Suprapubic skin (tissue), 4 donors: ENCODE results near the gene MMD. TPM values are rescaled to one million over a fixed set of nuclear protein-coding genes. Genes with fewer than 3 reads are reported as not detected.
"Not testable (repeated sequence)": the region's sequence is repeated elsewhere in the genome, so short reads cannot be mapped to it uniquely, and the experiment has no call there.

Source experiments
- DNase-seq, 2 donors: peaks; one replicate each; pipeline ENCODE4 v3.0.0-alpha.2; 2019; ENCODE audit warnings: low spot score in 2 of 2
- H3K27ac ChIP-seq: fragments of 200-600 bp; sonication (generic); one replicate; pipeline ENCODE4 v1.5.1; 2019
- H3K27me3 ChIP-seq: fragments of 200-600 bp; sonication (generic); one replicate; pipeline ENCODE4 v1.5.1; 2019
- H3K36me3 ChIP-seq: fragments of 200-600 bp; sonication (generic); one replicate; pipeline ENCODE4 v1.5.1; 2019
- H3K4me1 ChIP-seq: fragments of 200-600 bp; sonication (generic); one replicate; pipeline ENCODE4 v1.5.1; 2019
- H3K4me3 ChIP-seq: fragments of 200-600 bp; sonication (generic); one replicate; pipeline ENCODE4 v1.5.1; 2019; ENCODE audit warnings: mild to moderate bottlenecking
- H3K9me3 ChIP-seq: fragments of 200-600 bp; sonication (generic); one replicate; pipeline ENCODE4 v1.5.1; 2019
- CTCF ChIP-seq, 2 donors: fragments of 200-600 bp in 1 of 2; fragments of 450-650 bp in 1 of 2; sonication (generic) in 1 of 2; IDR thresholded peaks; one replicate each; pipeline ENCODE4 v1.5.1; 2016 to 2019; ENCODE audit warnings: antibody characterized with exemption in 2 of 2, mild to moderate bottlenecking in 1 of 2, moderate library complexity in 1 of 2
- EP300 ChIP-seq: sonication (generic); formaldehyde crosslinking; IDR thresholded peaks from one replicate; pipeline ENCODE4 v1.6.1; 2017; ENCODE audit warnings: antibody characterized with exemption
- POLR2A ChIP-seq, 2 donors: fragments of 450-650 bp; IDR thresholded peaks; one replicate each; pipeline ENCODE4 v1.6.1; 2017; ENCODE audit warnings: antibody characterized with exemption in 2 of 2, mild to moderate bottlenecking in 2 of 2, moderate library complexity in 2 of 2
- POLR2AphosphoS5 ChIP-seq, 3 donors: sonication (generic); formaldehyde crosslinking; IDR thresholded peaks; one replicate each; pipeline ENCODE4 v1.6.1; 2017; ENCODE audit warnings: antibody characterized with exemption in 3 of 3
- WGBS: methylation state at CpG from one replicate; pipeline ENCODE4 v1.1.5; 2018; 5-methylcytosine and 5-hydroxymethylcytosine counted together
- total RNA-seq, 4 donors: library from RNA; depleted of rRNA; stranded (reverse); fragments of >200 nt; gene quantifications; one replicate each; pipeline ENCODE4 v1.1.0, GENCODE V29; 2016

The MMD gene
- total RNA-seq, 4 donors from 2014 or later: 7.8 to 14.1 (median 9.4) TPM

GRCh38 chr17:55448681-55449080 lies 27.0 kb upstream of the MMD start:
- TF ChIP-seq POLR2A (IDR thresholded peaks at IDR 0.05) (no peak), EP300 (no peak), POLR2AphosphoS5 (IDR thresholded peaks at IDR 0.05) (no peak), CTCF (IDR thresholded peaks at IDR 0.05) (no peak)
- 45% methylated on average over 4 of the region's 4 CpGs for WGBS
- no peaks in the 10 kb centered on the region for H3K36me3 ChIP-seq

GRCh38 chr17:55446581-55447205 lies 25.1 kb upstream of the MMD start:
- DNase-seq: no peak
- no peaks in the 10 kb centered on the region for H3K36me3 ChIP-seq
- H3K9me3 ChIP-seq: no peaks in the 10 kb centered on the region
- no peak for TF ChIP-seq POLR2A (IDR thresholded peaks at IDR 0.05)
- H3K4me1 ChIP-seq: no peaks in the 10 kb centered on the region
- 82% methylated on average over 4 of the region's 4 CpGs for WGBS
- no peaks in the 10 kb centered on the region for H3K27me3 ChIP-seq
- no peak overlapping the region for H3K4me3 ChIP-seq
- no peak overlapping the region for H3K27ac ChIP-seq

More at GRCh38 chr17:55448681-55449080, 27.0 kb upstream of the MMD start:
- no peaks in the 10 kb centered on the region for H3K4me1 ChIP-seq
- H3K27ac ChIP-seq: no peak overlapping the region
- H3K9me3 ChIP-seq: no peaks in the 10 kb centered on the region
- no peaks in the 10 kb centered on the region for H3K27me3 ChIP-seq
- DNase-seq: no peak
- no peak overlapping the region for H3K4me3 ChIP-seq

GRCh38 chr17:55446004-55446403 lies 24.4 kb upstream of the MMD start:
- not testable (repeated sequence) for H3K9me3 ChIP-seq, H3K36me3 ChIP-seq, H3K4me3 ChIP-seq, H3K27me3 ChIP-seq, DNase-seq, H3K4me1 ChIP-seq, H3K27ac ChIP-seq
- TF ChIP-seq POLR2AphosphoS5 (IDR thresholded peaks at IDR 0.05): peak in 1 of 3 donors; percentile 20
- WGBS: 86% methylated on average over 4 of the region's 4 CpGs

DNA sequence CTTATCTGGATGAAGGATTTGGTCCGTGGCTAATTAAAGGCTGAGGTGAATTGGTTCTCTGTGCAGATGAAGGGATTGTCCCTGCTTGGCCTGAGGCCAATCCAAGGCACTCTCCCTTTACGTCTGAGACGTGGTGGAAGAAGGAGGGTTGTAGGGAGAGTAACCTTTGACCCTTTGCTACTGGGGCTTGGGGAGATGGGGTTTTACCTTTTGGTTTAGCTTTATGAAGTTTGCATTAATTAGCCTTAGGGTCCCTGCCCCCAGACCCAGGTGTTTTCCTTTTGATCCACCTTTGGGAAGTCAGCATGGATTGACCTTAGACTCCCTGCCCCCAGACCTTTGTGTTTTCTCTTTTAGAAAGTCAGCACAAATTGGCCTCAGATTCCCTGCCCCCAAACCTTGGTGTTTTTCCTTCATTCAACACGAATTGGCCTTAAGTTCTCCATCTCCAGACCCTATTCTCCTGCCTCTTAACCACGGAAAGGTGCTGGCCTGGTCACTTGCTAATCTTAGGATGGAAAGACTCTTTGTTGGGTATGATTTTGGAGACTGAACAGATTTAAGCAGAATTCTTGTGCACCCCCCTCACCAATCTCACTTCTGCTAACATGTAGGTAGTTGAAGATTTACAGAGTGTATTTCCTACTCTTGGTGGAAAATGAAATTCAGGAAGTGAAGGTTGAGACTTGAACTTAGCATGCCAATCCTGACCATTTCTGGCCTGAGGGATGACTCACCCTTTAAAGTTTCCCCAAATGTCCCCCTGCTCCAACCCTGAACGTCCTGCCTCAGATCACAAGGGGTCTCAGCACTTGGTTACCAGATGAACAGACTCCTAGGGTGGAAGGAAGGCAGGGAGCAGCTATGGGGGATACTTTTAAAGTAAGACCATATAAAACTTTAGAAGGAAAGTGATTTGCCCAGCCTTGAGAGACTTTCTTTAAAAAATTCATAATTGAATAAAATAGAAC lies 23.1 kb upstream of the MMD start:
- H3K4me3 ChIP-seq: no peak overlapping the region
- H3K27ac ChIP-seq: no peak overlapping the region
- WGBS: 76% methylated on average over 6 of the region's 6 CpGs
- H3K27me3 ChIP-seq: no peaks in the 10 kb centered on the region
- peaks cover 4% of the 10 kb centered on the region for H3K4me1 ChIP-seq
- no peaks in the 10 kb centered on the region for H3K9me3 ChIP-seq
- H3K36me3 ChIP-seq: no peaks in the 10 kb centered on the region
- no peak for DNase-seq
- TF ChIP-seq CTCF (IDR thresholded peaks at IDR 0.05) (no peak), POLR2AphosphoS5 (IDR thresholded peaks at IDR 0.05) (no peak), EP300 (no peak), POLR2A (IDR thresholded peaks at IDR 0.05) (no peak)

DNA sequence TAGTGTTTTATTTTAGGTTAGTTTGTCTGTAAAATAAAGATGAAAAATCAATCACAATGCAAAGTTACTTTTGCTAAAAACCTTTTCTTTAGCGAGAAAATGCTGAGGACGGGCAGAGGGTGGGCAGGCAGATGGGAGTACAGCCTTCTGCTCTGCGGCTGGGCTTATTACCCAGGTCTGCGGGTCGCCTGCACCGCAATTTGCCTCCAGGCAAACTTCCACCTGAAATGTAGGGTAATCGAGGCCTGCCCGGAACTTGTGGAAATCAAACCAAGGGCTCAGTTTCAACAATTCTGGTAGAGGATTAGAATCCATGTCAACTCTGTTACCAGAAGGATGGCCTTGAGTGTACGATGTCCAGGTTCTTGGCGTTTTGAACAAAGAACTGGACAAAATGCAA lies 22.3 kb upstream of the MMD start:
- WGBS: 93% methylated on average over 10 of the region's 10 CpGs
- DNase-seq: no peak
- Histone ChIP-seq H3K27me3 (no peaks in the 10 kb centered on the region), H3K9me3 (no peaks in the 10 kb centered on the region), H3K27ac (no peak overlapping the region), H3K36me3 (no peaks in the 10 kb centered on the region), H3K4me3 (no peak overlapping the region), H3K4me1 (peaks cover 4% of the 10 kb centered on the region)
- TF ChIP-seq POLR2A (IDR thresholded peaks at IDR 0.05) (no peak), POLR2AphosphoS5 (IDR thresholded peaks at IDR 0.05) (no peak), EP300 (no peak), CTCF (IDR thresholded peaks at IDR 0.05) (no peak)

- Histone ChIP-seq H3K4me3 (no peak overlapping the region), H3K27ac (no peak overlapping the region), H3K27me3 (no peaks in the 10 kb centered on the region), H3K9me3 (no peaks in the 10 kb centered on the region), H3K4me1 (peaks cover 4% of the 10 kb centered on the region), H3K36me3 (no peaks in the 10 kb centered on the region)
- WGBS: 80% methylated on average over 6 of the region's 6 CpGs
- no peak for DNase-seq
- peak; percentile 73 for TF ChIP-seq EP300
- TF ChIP-seq CTCF (IDR thresholded peaks at IDR 0.05): no peak
- TF ChIP-seq POLR2AphosphoS5 (IDR thresholded peaks at IDR 0.05): no peak
- no peak for TF ChIP-seq POLR2A (IDR thresholded peaks at IDR 0.05)
Measured at GRCh38 chr17:55442953-55443683, 21.5 kb upstream of the MMD start.
